ENCODE data around the gene LHX4.

LHX4 gene

DNA sequence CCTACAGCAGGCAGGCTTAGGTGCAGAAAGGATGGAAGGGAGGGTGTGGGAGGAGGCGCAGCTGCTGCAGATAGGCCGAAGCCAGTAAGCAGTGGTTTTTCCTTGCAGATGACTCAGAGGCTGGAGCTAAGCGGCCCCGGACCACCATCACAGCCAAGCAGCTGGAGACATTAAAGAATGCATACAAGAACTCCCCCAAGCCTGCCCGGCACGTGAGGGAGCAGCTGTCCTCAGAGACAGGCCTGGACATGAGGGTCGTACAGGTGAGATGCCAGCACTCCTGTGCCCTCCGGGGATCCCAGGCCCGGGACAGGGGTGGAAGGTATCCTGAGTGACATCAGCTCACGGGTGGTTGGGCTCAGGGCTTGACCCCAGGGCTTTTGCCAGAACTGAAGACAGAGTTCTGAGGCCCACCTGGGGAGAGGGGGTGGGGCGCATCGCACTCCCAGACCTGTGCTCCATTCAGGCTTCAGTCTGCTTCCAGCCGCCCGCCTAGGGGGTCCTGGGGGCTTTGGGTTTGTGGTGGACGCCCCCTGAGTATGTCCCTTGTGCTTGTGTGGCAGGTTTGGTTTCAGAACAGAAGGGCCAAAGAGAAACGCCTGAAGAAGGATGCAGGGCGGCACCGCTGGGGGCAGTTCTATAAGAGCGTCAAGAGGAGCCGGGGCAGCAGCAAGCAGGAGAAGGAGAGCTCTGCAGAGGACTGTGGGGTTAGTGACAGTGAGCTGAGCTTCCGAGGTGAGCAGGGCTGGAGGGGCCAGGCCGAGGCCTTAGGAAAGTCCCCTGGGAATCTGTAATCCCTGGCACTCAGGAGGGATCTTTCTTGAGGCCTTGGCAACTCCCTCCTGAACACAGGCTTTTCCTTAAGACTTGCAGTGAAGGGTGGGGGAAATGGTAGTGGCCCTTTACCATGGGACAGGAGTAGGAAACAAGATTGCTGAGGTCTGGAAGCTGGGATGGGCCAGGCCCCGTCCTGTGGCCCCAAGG, 41.5 kb downstream of the LHX4 start:
- no peak for DNase-seq (ENCODE audit: low read depth in 2 of 2)

DNA sequence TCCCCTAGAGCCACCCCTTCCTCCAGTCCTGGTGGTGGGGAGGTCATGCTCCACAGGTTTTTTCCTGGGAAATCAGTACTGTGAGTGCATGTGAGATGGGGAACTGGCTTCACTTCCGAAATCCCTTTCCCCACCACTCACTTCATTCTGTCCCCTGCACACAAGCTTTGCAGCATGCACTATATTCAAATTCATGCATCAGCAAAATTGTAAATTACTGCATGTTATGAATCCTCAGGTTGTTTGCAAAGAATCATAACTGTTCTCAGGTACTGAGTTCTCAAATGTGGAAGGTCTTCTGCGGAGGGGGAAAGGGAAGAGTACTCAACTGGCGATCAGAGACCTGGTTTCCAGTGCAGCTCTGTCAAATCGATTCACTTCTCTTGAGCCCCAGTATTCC, 42.3 kb downstream of the LHX4 start:
- DNase-seq (ENCODE audit: low read depth in 2 of 2): no peak

DNA sequence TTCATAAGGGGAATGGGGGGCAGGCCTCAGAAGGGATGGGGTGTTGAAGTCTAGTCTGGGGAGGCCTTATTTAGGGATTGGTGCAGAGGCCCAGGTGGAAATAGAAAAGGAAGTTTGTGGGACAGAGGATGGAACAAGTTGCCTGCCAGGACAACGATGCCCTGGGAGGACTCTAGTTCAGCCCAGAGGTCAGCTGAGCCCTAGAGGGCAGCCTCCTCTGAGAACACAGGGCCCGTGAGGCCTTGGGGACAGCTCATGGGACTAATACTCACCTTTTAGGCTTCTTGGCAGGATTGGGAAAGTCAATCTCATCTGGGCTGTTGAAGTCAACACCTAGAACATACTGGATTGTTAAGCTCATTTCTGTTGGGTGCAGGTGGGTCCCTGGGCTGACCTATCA, 43.0 kb downstream of the LHX4 start:
- no peak for DNase-seq (ENCODE audit: low read depth in 2 of 2)

DNA sequence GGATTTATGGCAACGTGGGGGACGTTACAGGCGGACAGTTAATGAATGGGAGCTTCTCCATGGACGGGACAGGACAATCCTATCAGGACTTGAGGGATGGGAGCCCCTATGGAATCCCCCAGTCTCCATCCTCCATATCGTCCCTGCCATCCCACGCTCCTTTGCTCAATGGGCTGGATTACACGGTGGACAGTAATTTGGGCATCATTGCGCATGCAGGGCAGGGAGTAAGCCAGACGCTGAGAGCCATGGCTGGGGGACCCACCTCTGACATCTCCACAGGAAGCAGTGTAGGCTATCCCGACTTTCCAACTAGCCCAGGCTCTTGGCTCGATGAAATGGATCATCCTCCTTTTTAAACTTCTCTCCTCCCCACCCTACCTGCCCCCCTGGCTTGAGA, 44.2 kb downstream of the LHX4 start:
- DNase-seq (ENCODE audit: low read depth in 2 of 2): no peak

DNA sequence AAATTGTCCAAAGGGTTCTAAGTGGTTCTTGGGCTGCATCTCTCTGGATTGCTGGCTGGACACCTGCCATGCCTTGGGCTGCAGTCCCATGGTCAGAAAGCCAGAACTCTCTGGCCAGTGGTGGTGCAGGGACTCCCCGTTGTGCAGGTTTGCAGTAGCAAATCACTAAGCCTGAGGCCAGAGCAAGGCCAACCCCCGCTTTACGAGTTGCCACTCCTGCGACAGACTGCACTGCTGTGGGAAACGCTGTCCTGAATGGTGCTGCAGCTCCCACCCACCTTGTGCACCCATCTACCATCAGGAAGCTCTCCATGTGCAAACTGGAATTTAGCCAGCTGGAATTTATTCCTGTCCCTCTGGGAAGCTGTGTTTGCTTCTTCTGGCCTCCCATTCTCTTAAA, 45.7 kb downstream of the LHX4 start:
- no peak for DNase-seq (ENCODE audit: low read depth in 2 of 2)

DNA sequence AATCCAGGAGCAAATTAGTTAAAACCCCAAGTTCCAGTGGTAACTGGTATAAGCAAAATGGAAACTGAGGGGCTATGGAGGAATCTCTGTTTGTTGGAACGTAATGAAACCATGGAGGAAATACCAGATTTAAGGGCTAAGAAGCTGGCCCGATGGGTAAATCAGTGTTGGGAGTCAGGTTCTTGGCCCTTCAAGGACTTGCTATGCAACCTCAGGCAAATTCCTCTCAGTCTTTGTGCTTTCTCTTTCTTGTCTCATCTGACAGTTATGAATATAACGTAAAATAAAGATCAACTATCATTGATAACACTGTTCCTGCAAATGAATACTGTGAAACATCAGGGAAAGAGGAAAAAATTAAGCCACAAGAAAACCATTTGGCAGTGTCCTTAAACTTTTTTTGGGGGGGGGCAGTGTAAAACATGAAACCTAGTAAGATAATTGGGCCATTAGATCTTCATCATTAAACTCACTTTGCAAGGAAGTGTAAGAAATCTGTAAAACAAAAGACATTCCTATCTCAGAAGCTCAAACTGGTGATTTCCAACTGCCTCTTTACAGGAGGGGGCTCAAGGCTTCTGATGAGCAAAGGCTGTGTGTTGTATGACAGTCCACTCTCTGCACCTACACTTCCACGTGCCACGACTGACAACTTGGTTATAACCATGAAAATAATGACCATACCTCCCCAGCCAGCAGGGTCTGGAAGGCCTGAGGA, 47.6 kb downstream of the LHX4 start:
- DNase-seq (ENCODE audit: low read depth in 2 of 2): no peak

DNA sequence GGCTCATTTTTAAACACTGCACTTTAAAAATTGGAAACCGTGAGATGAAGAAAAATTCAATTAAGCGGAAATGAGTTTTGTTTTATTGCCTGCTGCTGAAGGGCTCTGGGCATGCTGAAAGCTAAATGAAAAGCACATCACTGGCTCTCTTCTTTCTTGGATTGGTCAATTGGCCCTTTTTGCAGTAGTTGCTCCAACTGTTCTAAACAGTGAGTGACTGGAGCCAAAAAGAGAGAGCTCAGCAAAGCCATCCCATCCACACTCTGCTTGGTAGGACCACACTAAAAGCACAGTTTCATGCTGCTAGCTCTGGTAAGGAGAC, 48.1 kb downstream of the LHX4 start:
- no peak for DNase-seq (ENCODE audit: low read depth in 2 of 2)

DNA sequence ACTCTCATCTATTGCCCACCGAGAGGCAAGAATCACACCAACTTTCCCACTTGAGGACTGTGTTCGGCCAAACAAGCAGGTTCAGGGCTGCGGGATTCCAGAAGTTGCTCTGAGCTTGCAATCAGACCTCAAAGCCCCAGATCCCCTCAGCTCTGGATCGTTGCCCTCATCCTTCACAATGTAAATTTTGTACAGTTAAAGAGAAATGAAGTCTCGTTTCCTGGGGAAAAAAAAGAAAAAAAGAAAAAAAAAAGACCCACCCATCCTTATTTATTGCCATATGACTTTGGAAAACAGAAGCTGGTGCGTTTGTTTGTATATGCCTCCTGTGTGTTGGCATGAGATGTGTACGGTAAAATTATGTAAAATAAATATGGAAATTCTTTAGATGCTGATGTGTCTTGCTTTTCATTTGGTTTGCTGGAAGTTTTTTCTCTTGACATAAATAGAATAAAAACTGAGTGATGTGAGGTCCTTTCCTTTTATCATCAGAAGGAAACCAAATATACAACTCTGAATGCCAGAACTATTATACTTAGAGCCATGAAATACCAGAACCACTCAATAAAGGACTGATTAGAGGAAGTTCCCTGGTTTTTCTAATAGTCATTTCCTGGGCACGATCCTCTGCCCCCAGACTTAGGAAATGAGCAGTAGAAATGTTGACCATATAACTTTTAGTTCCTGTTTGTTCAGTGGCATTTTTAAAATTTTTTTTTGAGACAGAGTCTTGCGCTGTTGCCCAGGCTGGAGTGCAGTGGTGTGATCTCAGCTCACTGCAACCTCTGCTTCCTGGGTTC, 48.7 kb downstream of the LHX4 start:
- DNase-seq (ENCODE audit: low read depth in 2 of 2): no peak

DNA sequence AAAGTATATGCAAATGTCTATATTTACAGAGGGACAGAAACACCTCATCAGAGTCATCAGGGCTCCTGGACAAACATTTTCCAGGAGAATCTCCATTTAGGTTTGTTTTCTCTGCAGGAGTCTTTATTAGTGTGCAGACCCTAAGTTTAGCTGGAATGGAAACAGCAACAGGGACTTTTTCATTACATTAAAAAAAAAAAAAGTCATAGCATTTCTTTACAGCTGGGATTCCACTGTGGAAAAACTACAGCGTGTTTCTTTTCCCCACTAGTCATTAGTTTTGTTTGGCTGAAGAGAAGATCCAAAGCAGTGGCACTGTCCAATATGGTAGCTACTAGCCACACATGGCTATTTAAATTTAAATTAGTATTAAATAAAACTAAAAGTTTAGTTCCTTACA, 49.6 kb downstream of the LHX4 start:
- DNase-seq (ENCODE audit: low read depth in 2 of 2): no peak

DNA sequence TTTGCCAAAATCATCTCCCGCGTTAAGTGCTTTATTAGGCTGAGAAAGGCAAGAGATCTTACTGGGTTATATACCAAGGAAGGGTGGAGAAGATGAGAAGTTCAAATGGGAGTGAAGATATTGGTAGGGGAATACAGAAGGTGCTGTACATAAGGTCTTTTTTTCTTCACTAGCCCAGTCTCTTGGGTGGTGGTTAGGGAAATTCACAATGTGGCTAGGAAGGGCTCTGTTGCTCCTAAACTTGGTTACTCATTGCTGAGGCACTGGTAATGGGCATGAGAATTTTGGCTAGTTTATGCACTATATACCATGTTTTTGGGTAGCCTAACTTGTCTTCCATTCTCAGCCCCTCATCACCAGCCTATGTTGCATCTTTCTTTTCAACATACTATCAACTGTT, 50.6 kb downstream of the LHX4 start:
- no peak for DNase-seq (ENCODE audit: low read depth in 2 of 2)

DNA sequence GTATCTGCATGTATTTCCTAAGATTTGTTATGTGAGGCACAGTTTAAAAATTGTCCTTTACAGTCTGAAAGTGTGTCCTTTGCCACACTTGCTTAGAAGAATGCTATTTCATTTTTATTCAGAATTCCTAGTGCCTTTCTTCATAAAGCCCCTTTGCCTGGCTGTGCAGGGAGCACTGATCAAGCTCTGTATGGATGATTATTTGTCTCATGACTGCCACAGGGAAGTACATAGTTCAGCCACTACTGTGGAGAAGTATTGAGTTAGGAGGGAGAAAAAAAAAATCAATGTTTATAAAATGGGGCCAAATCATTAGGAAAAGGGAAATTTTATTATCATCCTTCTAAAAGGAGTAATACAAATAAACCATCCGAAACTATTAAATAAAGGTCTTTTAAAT, 51.4 kb downstream of the LHX4 start:
- no peak for DNase-seq (ENCODE audit: low read depth in 2 of 2)

DNA sequence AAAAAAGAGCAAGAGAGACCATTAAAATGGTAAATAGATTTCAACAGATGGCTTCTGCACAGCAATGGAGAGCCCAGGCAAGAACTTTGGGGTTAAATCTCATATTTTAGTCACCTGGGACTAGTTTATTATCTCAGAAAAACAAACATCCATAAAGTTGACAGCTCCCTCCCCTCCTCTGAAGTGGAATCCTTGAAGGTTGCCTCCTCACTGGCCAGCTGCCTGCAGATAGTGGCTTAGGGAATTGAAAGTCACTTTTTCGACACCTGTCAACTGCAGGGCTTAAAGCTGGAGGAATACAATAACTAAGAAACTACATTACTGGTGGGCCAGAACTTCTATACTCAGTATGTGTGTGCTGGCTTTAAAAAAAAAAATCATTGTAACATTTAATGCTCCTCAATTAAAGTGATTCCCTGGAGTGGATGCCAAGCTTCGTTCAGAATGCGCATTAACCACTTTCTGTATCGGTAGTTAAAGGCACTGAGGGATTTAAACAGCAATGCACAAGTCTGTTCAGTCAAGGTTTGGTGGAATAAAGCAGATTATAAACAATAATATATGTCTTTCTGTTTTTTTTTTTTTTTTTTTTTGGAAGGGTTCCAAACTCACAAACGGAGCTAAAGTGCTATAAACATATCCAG, 52.5 kb downstream of the LHX4 start:
- DNase-seq (ENCODE audit: low read depth in 2 of 2): no peak

DNA sequence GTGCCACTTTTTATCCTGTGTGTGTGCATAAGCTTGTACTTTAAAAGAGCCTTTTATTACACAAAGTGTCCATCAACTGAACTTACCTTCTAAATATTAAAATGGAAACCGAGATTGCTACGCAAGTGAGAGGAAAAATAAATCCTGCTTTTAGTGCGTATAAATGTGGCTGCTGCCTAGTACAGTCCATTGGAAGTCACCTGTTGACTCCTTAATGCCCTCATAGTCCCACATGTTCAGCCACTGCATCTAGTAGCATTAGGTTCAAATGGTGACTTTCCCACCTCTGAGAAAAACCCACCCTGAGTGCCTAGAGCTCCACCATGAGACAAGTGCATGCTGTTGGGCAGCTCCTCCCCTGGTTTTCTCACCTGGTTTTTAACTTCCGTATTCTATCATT, 53.0 kb downstream of the LHX4 start:
- DNase-seq (ENCODE audit: low read depth in 2 of 2): no peak

DNA sequence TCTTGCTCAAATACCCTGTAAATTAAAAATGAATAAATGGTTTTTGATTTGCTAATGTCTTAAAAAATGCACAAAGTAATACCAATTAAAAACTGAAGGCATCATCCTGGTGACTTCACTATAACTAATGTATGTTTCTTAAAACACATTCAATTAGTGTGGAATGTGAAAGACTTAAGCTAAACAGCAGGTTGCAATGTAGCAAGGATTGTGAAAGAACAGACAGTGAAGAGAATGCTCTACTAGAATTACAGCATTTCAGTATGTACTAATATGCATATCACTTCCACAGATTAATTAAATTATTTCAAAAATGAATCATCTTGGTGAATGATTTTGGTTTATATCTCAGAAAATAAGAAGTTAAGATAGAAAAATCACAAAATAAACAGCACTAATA, 56.4 kb downstream of the LHX4 start:
- DNase-seq (ENCODE audit: low read depth in 2 of 2): no peak

DNA sequence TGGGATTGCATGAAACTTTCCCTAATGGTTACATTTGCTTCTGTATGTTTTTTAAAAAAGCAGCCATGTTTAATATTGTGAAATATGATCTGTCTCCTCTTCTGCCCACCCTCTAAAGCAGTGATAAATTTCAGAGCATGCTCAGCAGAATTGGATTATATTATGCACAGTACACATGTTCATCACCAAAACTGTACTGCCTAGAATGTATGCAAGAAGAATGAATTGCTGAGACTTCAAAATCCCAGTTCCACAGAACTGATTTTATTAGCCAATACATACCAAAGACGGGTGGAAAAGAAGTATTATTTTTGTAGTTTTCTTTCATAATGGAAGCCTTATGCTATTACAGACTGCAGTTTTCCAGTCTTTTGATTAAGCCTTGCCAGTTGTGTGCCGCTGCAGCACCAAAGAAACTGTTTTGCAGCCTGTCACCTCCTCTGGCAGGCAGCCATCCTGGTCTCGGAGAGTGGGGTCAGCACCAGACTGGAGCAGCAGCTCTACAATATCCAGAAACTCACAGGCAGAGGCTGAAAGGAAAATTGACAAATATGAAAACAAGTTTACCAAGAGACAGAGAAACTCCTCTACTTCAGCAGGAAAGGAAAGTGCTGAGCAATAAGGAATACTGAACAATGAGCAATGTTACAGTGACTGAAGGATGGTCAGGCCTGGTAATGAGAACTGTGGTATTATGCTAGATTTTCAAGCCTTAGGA, 58.1 kb downstream of the LHX4 start:
- no peak for DNase-seq (ENCODE audit: low read depth in 2 of 2)

DNA sequence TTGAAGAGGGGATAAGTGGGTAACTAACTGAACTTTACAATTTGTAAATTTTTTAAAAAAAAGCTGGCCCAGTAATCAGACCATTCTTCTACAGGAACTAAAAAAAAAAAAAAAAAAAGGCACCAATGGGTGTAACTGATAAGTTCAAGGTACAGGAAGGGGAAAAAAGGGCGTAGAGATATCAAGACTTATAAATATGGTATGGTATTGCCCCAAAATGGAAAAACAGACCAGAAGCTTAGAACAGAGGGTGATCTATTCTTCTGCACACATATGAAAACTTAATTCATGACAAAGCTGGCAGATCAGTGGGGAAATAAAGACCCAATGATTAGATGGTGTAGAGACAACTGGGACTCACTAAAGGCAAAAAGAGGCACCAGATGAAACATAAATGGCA, 58.9 kb downstream of the LHX4 start:
- no peak for DNase-seq (ENCODE audit: low read depth in 2 of 2)

DNA sequence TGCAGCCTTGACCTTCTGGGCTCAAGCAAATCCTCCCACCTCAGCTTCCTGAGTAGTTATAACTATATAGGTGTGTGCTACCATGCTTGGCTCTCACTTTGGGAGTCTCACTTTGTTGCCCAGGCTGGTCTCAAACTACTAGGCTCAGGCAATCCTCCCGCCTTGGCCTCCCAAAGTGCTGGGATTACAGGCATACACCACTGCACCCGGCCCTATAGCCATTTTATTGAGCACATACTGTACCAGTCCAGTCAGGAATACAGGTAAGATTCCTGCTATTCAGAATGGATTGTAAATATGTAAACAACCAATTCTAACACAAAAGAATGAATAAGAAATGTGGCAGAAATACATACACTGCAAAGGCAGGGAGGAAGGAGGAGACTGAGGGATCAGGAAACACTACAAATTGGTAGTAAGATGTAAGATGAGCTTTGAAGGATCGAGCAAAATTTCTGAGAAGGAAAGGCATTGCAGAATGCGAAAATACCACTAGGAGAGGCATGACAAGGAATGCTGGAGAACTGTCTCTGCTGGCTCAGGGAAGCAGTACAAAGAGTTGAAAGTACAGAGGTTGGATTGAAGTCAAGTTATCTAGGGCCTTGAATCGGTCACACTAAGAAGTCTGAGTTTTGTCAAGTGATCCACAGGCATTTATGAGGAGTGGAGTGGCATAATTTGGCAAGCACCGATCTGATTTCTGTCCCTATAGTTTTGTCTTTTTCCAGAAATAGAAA, 60.4 kb downstream of the LHX4 start:
- DNase-seq (ENCODE audit: low read depth in 2 of 2): no peak

DNA sequence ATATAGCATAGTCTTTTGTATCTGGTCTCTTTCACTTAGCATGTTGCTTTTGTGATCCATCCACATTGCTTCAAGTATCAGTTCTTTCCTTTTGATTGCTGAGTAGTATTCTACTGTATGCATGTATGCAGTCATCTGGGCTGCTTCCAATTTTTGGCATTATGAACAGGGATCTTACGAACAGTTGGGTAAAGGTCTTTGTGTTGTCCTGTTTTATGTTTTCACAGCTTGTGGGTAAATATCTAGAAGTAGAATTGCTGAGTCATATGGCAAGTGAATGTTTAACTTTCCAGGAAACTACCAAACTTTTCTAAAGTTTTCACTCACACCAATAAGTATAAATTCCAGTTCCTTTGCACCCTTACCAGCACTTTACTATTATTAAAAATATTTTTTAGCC, 60.9 kb downstream of the LHX4 start:
- no peak for DNase-seq (ENCODE audit: low read depth in 2 of 2)

DNA sequence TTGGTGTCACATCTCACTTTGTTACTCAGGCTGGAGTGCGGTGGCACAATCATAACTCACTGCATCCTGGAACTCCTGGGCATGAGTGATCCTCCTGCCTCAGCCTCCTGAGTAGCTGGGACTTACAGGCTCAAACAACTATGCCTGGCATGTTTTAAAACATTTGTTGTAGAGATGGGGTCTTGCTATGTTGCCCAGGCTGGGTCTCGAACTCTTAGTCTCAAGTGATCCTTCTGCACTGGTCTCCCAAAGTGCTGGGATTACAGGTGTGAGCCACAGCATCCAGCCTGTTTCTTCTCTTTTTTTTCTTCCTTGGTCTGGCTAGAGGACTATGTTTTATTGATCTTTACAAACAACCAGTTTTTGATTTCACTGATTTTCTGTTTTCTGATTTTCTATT, 64.6 kb downstream of the LHX4 start:
- DNase-seq (ENCODE audit: low read depth in 2 of 2): no peak

DNA sequence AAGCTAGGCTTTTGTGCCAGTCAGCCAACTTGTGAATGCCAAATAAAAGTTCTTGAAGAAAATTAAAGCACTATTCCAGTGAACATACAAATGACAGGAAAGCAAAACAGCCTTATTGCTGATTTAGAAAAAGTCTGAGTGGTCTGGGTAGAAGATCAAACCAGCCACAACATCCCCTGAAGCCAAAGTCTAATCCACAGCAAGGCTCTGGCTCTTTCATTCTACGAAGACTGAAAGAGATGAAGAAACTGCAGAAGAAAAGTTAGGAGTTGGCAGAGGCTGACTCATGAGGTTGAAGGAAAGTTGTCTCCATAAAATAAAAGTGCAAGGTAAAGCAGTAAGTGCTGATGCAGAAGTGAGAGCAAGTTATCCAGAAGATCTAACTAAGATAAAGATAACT, 65.9 kb downstream of the LHX4 start:
- no peak for DNase-seq (ENCODE audit: low read depth in 2 of 2)

Measured in activated CD4-positive, alpha-beta T cell treated with anti-CD3 and anti-CD28 coated beads for 24 hours (primary cell).